ENCODE measurements around the gene ACSM3.
"Not testable (repeated sequence)": the region's sequence is repeated elsewhere in the genome, so short reads cannot be mapped to it uniquely, and the experiment has no call there.

DNA sequence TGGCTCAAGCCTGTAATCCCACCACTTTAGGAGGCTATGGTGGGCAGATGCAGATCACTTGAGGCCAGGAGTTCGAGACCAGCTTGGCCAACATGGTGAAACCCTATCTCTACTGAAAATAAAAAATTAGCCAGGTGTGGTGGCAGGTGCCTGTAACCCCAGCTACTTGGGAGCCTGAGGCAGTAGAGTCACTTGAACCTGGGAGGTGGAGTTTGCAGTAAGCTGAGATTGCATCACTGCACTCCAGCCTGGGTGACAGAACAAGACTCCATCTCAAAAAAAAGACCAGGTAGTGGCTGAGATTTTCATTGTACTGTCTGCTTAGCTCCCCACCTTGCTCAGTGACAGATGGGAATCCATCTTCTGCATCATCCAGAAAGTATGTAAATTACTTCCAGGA is 634 bp downstream of the ACSM3 start:
- TF ChIP-seq POLR2AphosphoS5 (IDR thresholded peaks at IDR 0.05; ENCODE audit: borderline replicate concordance, low read depth, low read length); EZH2 (IDR thresholded peaks at IDR 0.05); FOXP2 (optimal IDR thresholded peaks at IDR 0.05; ENCODE audit: control extremely low read depth, extremely low read length, insufficient read depth): not testable (repeated sequence)
